ENCODE results near the gene OR13C9.

Gene OR13C9

GRCh38 chr9:104589626-104590025 is 28.4 kb downstream of the OR13C9 start:
- H3K36me3 Mint-ChIP-seq (ENCODE audit: insufficient read depth) = peaks cover 1% of the 10 kb centered on the region
- ATAC-seq (replicated peaks; ENCODE audit: extremely low read depth, poor library complexity, severe bottlenecking) (no peak), DNase-seq (ENCODE audit: low spot score in 2 of 2) (no peak)
- H3K27me3 Mint-ChIP-seq = no peaks in the 10 kb centered on the region
- no peak overlapping the region for H3K4me3 Mint-ChIP-seq
- H3K4me1 Mint-ChIP-seq = no peaks in the 10 kb centered on the region
- peaks cover 18% of the 10 kb centered on the region for H3K9me3 Mint-ChIP-seq
- H3K27ac Mint-ChIP-seq (ENCODE audit: low read depth) = no peak overlapping the region

GRCh38 chr9:104586496-104587180 is 31.4 kb downstream of the OR13C9 start:
- Mint-ChIP-seq H3K27ac (ENCODE audit: low read depth) (no peak overlapping the region), H3K9me3 (peaks cover 6% of the 10 kb centered on the region), H3K4me3 (no peak overlapping the region), H3K27me3 (no peaks in the 10 kb centered on the region), H3K4me1 (no peaks in the 10 kb centered on the region), H3K36me3 (ENCODE audit: insufficient read depth) (peaks cover 1% of the 10 kb centered on the region)
- no peak for ATAC-seq (replicated peaks; ENCODE audit: extremely low read depth, poor library complexity, severe bottlenecking)
- DNase-seq (ENCODE audit: low spot score in 2 of 2) = no peak

GRCh38 chr9:104580562-104580961 is 37.4 kb downstream of the OR13C9 start:
- H3K27ac Mint-ChIP-seq (ENCODE audit: low read depth) = no peak overlapping the region
- no peaks in the 10 kb centered on the region for H3K9me3 Mint-ChIP-seq
- no peak for ATAC-seq (replicated peaks; ENCODE audit: extremely low read depth, poor library complexity, severe bottlenecking)
- H3K4me1 Mint-ChIP-seq = no peaks in the 10 kb centered on the region
- no peak overlapping the region for H3K4me3 Mint-ChIP-seq
- no peaks in the 10 kb centered on the region for H3K27me3 Mint-ChIP-seq
- no peak for DNase-seq (ENCODE audit: low spot score in 2 of 2)
- no peaks in the 10 kb centered on the region for H3K36me3 Mint-ChIP-seq (ENCODE audit: insufficient read depth)

DNA sequence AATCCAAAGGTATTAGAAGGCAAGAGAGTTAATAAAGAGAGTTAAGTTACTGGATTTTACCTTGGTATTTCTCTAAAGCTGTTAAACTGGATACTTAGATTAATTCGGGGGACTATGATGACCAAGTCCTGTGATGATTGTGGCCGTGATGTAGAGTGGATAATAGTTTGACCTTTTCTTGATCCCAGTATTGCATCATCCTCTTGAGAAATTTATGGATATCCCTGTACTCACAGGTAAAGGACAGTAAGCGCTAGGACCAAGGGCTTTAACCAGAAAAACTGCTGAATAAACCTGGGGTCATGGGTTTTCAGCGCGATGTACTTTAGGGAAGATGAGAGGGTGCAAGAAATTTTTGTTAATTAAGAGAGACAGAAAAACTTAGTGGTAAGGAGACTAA is 40.7 kb downstream of the OR13C9 start:
- Mint-ChIP-seq H3K4me3 (no peak overlapping the region), H3K36me3 (ENCODE audit: insufficient read depth) (no peaks in the 10 kb centered on the region), H3K4me1 (no peaks in the 10 kb centered on the region), H3K27me3 (no peaks in the 10 kb centered on the region), H3K9me3 (peaks cover 10% of the 10 kb centered on the region), H3K27ac (ENCODE audit: low read depth) (no peak overlapping the region)
- ATAC-seq (replicated peaks; ENCODE audit: extremely low read depth, poor library complexity, severe bottlenecking) = no peak
- DNase-seq (ENCODE audit: low spot score in 2 of 2) = no peak

DNA sequence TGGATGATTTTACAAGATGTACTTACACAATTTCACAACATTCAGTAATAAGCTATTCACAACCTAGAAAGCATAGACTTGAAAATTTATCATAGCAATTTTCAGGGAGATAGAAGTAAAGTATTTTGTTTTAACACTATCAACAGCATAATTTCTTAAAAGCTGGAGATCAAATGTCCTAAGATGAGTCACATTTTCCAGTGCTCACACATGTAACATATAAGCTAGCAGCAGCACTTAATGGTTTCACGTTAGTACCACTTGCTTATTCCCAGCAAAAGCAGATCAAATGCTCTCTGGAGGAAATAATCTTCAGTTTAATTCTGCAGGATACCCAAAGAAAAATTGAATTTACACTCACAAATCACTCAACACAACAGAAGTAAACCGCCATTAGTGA is 42.5 kb downstream of the OR13C9 start:
- ATAC-seq (replicated peaks; ENCODE audit: extremely low read depth, poor library complexity, severe bottlenecking) (no peak), DNase-seq (ENCODE audit: low spot score in 2 of 2) (no peak)
- no peak overlapping the region for H3K4me3 Mint-ChIP-seq
- H3K27ac Mint-ChIP-seq (ENCODE audit: low read depth) = no peak overlapping the region
- no peaks in the 10 kb centered on the region for H3K36me3 Mint-ChIP-seq (ENCODE audit: insufficient read depth)
- peaks cover 13% of the 10 kb centered on the region for H3K9me3 Mint-ChIP-seq
- no peaks in the 10 kb centered on the region for H3K4me1 Mint-ChIP-seq
- H3K27me3 Mint-ChIP-seq = no peaks in the 10 kb centered on the region

DNA sequence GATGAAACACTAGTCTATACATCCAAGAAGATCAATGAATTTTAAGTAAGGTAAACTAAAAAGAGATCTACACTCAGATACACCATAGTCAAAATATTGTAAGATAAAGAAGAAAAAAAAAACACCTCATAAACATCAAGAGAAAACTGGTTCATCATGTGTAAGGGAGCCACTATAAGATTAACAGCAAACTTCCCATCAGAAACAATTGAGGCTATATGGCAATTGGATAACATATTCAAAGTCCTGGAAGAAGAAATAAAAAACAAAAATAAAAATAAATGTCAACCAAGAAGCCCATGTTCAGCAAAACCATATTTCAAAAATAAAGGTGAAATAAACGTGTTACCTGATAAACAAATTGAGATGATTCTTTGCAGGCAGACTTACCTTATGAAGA is 45.4 kb downstream of the OR13C9 start:
- peaks cover 19% of the 10 kb centered on the region for H3K9me3 Mint-ChIP-seq
- no peaks in the 10 kb centered on the region for H3K27me3 Mint-ChIP-seq
- no peak overlapping the region for H3K4me3 Mint-ChIP-seq
- H3K27ac Mint-ChIP-seq (ENCODE audit: low read depth) = no peak overlapping the region
- ATAC-seq (replicated peaks; ENCODE audit: extremely low read depth, poor library complexity, severe bottlenecking) (no peak), DNase-seq (ENCODE audit: low spot score in 2 of 2) (no peak)
- H3K36me3 Mint-ChIP-seq (ENCODE audit: insufficient read depth) = no peaks in the 10 kb centered on the region
- no peaks in the 10 kb centered on the region for H3K4me1 Mint-ChIP-seq

DNA sequence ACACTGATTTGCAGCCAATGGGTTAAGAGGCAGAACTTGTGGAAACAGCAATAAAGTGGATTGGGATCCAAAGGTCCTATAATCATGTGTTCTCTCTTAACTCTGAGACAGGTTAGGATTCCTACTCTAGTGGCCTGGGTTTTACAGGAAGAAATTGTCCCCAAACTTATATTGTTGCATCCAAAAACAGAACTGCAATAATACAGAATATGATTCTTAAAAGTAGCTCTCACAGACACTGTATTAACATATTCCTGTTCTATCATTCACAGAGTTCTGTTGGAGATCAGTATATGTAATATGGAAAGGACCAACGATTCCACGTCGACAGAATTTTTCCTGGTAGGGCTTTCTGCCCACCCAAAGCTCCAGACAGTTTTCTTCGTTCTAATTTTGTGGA is 49.1 kb downstream of the OR13C9 start, which contains the start of gene OR13C8:
TSS of gene OR13C8 (plus strand) at position 301 of the 400 bp plus-strand sequence. CDS start at position 301, 0 bp downstream.
- Mint-ChIP-seq H3K36me3 (ENCODE audit: insufficient read depth) (no peaks in the 10 kb centered on the region), H3K9me3 (peaks cover 16% of the 10 kb centered on the region), H3K27me3 (no peaks in the 10 kb centered on the region), H3K27ac (ENCODE audit: low read depth) (no peak within 1 kb of the TSS), H3K4me3 (no peak within 1 kb of the TSS), H3K4me1 (no peaks in the 10 kb centered on the region)
- ATAC-seq (replicated peaks; ENCODE audit: extremely low read depth, poor library complexity, severe bottlenecking) = no peak
- no peak for DNase-seq (ENCODE audit: low spot score in 2 of 2)
